OCI-M2 (cell line): ENCODE measurements around the gene NEIL1.
"Not testable (repeated sequence)": the region's sequence is repeated elsewhere in the genome, so short reads cannot be mapped to it uniquely, and the experiment has no call there.

Source experiments
- DNase-seq: peaks from one replicate; lab custom pipeline; 2025; ENCODE audit not compliant: unreplicated experiment; lab: John Stamatoyannopoulos, UW

The NEIL1 gene

GRCh38 chr15:75333654-75334419 lies 13.0 kb upstream of the NEIL1 start:
- DNase-seq: not testable (repeated sequence)

GRCh38 chr15:75335313-75335704 lies 11.5 kb upstream of the NEIL1 start:
- no peak for DNase-seq

- peak; percentile 65 for DNase-seq
These were observed 11.0 kb upstream of the NEIL1 start, which contains the start of gene COMMD4 for GRCh38 chr15:75335705-75336355. TSS of gene COMMD4 (plus strand) at chr15:75336063. CDS start at chr15:75336090, 27 bp downstream.

GRCh38 chr15:75338661-75339240 lies 8.1 kb upstream of the NEIL1 start:
- DNase-seq: no peak

GRCh38 chr15:75339531-75340240 lies 7.2 kb upstream of the NEIL1 start:
- DNase-seq: no peak

- no peak for DNase-seq
These were observed 4.6 kb upstream of the NEIL1 start for GRCh38 chr15:75342221-75342620.

GRCh38 chr15:75343953-75344352 lies 2.9 kb upstream of the NEIL1 start:
- DNase-seq: not testable (repeated sequence)

GRCh38 chr15:75347222-75348033 lies 589 bp downstream of the NEIL1 start:
- no peak for DNase-seq

GRCh38 chr15:75348034-75348561 lies 1.3 kb downstream of the NEIL1 start:
- DNase-seq: no peak

GRCh38 chr15:75348562-75349350 lies 1.9 kb downstream of the NEIL1 start:
- no peak for DNase-seq

GRCh38 chr15:75349351-75349669 lies 2.5 kb downstream of the NEIL1 start:
- not testable (repeated sequence) for DNase-seq

- DNase-seq: no peak
These were observed 3.2 kb downstream of the NEIL1 start for GRCh38 chr15:75349851-75350588.

- DNase-seq: no peak
These were observed 3.9 kb downstream of the NEIL1 start for GRCh38 chr15:75350601-75351361.

- no peak for DNase-seq
These were observed 5.6 kb downstream of the NEIL1 start for GRCh38 chr15:75352186-75353080.

GRCh38 chr15:75353604-75354003 lies 6.8 kb downstream of the NEIL1 start:
- no peak for DNase-seq

GRCh38 chr15:75354454-75354853 lies 7.6 kb downstream of the NEIL1 start:
- no peak for DNase-seq

GRCh38 chr15:75355369-75355768 lies 8.5 kb downstream of the NEIL1 start:
- DNase-seq: no peak
